DMS79 treated with DMSO at 0.1 percent for 48 hours (cell line): ENCODE data around the gene CCR9.
A peak's percentile ranks its signal among the peaks of the same experiment; 100 is the strongest.

Experiments
- DNase-seq: peaks from one replicate; lab custom pipeline; 2025; lab: John Stamatoyannopoulos, UW

CCR9 gene

DNA sequence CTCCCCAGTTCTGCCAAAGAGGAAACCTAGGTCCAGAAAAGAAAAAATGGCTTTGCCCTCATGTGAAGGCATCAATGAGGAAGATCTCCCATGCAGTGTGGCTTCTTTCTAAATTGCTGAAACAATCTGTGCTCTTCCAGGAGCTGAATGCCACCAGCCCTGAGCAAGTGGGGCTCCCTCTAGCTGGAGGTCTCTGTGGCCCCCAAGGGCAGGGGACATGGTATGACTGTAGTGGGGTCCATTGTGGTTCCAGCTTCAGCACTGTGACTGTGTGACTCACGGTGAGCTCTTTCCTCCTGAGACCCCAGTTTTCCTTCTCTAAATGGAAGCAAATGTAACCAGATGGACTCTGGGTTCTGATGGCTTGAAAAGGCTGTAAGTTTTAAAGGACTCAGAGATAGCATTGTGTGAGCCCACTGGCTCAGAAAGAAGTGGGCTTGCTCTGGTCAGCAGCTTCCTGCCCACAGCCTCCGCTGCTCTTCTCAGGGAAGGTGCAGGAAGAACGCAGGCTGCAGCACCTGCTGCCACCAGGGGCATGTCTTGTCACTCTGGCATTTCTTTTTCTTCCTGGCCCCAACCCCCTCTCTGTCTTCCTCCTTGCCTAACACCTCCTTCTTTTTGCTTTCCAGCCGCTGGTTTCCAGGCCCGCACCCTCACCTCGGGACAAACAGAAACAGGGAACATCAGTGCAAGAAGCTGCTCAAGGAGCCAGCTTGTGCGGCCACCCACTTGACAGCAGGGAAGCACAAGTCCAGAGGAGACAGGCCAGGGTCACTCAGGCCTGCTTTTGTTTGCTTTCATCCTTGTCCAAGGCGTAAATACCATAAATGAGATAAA, 51.1 kb downstream of the CCR9 start:
- DNase-seq: no peak

DNA sequence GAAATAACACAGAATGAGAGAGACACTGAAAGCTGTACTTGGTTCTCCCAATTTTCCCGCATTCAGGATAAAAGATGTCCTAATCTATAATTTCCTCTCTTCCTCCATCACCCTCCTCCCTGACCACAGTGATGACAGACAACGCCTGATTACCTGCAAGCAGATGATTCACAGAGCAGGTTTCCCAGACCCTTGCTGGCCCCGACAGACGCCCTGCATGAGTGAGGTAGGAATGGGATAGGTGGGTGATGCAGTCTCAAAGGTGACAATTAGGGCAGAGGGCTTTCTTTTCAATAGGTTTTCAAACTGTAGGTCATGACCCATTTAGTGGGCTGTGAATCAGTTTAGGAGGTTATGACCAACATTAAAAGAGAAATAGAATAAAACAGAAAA, 51.7 kb downstream of the CCR9 start:
- DNase-seq: no peak

DNA sequence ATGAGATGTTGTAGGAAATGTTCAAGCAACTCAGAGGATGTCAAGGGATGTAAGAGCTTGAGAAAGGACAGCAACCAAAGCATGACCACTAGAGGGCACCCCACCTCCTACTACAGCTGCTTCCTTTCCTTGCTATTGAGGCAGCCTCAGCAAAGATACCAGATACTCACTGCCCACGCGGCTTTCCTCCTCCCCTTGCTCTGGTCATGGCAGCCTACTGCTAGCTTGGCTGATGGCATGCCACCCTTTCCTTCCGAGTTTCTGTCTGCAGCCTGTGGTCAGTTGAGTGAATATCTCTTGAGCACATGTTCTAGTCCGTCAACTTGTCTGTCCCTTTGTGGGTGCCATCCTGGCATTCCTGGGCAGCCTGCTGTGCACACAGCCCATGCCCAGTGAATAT, 52.5 kb downstream of the CCR9 start:
- DNase-seq: peak; percentile 16

- DNase-seq: no peak
These were observed 53.0 kb downstream of the CCR9 start for GRCh38 chr3:45939341-45939771.

DNA sequence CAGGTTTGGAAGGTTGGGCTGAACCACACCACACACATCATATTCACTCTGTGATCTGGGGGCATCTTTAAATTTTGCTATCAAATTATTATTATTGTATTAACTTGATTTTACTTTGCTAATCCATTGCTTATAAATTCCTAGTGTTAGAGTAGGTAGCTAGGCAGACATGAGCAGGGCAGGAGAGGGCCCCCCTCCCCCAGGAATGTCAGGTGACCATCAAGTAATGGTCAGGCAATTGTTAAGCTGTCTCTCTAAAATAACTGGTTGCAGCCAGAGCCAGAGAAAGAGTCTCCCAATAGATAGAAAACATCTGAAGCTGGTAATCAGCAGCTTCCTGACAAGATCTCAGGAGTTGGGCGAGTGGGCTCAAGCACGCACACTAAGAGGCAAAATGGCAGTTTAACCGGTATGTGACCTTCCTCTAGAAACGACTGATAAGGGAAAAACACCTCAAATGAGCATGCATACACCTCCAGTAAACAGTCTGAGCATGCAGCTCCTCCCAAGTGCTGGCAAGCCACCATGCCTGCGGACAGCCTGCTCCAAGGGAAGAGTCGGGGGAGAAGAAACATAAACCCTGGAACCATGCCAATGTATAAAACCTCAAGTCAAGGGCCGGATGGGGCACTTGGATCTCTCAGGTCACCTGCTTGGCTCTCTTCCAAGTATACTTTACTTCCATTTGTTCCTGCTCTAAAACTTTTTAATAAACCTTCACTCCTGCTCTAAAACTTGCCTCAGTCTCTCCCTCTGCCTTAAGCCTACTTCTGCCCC, 53.8 kb downstream of the CCR9 start:
- DNase-seq: peak; percentile 50

GRCh38 chr3:45940781-45941365, 54.5 kb downstream of the CCR9 start:
- DNase-seq: no peak

DNA sequence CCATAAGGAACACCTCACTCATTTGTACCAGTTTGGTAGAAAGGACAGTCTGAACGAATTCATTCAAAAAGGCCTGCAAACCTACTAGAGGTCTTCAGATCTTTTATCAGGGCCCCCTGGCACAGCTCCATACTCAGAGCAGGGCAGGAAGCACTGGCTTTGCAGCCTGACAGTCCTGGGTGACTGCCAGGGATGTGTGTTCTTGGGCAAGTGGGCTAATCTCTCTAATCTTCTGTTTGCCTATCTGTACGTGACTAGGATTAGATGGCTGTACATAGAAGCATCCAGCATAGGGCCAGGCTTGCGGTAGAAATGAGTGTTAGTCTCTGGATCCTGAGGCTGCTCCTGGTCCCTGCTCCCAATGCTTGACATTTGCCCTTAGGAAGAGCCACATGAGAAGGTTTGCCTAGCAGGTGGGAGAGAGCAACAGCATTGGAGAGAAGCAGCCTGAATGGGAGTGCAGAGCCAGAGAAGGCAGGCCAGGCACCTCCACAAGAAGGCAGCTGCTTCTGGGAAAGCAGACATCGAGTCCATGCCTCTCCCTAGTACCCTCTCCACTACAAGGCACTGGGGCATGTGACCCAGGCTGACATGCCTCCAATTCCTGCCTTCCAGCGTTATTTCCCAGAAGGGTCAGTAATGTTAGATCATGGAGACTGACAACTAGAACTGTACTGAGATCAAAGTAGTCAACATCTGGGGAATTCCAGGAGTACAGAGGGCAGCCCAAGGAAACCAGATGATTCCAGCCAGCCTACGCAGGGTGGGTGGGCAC, 55.9 kb downstream of the CCR9 start:
- DNase-seq: no peak

DNA sequence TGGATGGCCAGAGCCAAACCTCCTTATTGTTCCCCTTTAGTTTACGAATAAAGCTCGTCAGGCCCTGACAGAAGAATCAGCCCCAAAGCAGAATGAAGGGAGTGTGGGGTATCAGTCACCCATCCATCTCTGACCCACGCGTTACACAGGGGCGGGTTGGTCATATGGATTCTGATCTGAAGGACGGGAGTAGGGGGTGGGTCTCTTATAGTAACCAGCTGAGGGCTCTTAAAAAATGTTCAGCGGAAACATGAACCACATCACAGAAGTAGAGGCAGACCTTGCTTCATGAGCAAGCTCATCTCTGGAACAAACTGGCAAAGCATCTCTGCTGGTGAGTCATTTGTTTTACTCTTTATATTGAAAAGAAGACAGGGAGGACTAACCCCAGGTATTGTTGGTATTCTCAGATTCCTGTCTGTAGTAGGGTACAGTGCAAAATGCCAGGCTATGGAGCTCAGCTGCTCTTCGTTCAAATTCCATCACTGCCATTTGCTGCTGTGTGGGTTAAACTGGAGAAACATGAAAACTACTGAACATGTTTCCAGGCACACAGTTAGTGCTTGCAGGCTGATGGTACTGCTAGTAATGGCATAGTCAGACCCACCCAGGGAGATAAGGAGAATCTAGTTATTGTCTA, 57.0 kb downstream of the CCR9 start, which contains the start of gene CXCR6:
Gene CXCR6, plus strand, starts transcription at position 258 of the 640 bp plus-strand sequence. CDS start 3,018 bp downstream, outside the sequence.
- DNase-seq: no peak

DNA sequence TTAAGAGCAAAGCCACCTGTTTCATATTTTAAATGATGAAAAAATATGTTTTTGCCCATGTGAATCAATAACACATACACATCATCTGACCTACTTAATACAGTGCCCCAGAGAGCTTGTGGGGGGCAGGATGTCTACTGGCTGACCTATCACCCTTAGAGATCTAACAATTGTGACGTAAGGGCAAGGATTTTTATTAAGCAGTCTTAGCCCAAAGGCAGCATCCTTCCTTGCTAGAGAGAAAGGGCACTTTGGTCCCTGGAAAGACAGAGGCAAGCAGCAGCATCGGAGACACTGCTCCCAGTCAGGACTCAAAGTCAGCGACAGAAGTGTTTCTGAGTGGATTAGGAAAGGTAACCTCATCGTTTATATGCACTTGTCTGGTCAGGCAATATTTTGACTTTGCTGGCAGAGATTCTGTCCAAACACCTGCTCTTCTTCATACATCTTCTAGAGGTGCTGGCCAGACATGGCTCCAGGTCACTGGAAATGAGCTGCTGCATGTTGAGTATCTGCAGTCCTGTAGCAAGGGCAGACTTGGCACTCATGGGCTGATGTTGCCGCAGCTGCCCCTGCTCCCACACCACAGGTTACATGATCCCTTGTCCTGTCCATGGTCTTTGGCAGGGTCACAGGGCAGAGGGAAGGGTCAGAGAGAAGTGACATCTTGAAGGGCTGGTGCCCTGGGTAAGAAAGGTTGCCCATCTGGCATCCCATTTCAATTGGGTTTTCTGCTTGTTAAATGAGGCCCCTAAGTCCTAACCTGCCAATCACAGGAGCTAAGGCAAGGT, 58.7 kb downstream of the CCR9 start:
- DNase-seq: no peak

DNA sequence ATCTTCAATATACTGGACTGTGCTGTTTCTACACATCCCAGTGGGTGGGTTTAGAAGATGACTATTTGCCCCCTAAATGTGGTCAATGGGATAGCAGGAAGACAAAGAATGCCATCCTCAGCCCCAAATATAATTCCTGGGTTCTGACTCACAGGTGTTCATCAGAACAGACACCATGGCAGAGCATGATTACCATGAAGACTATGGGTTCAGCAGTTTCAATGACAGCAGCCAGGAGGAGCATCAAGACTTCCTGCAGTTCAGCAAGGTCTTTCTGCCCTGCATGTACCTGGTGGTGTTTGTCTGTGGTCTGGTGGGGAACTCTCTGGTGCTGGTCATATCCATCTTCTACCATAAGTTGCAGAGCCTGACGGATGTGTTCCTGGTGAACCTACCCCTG, 60.0 kb downstream of the CCR9 start:
- DNase-seq: no peak

- no peak for DNase-seq
These were observed 60.5 kb downstream of the CCR9 start for GRCh38 chr3:45946875-45947274.

DNA sequence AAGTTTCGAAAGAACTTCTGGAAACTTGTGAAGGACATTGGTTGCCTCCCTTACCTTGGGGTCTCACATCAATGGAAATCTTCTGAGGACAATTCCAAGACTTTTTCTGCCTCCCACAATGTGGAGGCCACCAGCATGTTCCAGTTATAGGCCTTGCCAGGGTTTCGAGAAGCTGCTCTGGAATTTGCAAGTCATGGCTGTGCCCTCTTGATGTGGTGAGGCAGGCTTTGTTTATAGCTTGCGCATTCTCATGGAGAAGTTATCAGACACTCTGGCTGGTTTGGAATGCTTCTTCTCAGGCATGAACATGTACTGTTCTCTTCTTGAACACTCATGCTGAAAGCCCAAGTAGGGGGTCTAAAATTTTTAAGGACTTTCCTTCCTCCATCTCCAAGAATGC, 61.0 kb downstream of the CCR9 start:
- DNase-seq: no peak

DNA sequence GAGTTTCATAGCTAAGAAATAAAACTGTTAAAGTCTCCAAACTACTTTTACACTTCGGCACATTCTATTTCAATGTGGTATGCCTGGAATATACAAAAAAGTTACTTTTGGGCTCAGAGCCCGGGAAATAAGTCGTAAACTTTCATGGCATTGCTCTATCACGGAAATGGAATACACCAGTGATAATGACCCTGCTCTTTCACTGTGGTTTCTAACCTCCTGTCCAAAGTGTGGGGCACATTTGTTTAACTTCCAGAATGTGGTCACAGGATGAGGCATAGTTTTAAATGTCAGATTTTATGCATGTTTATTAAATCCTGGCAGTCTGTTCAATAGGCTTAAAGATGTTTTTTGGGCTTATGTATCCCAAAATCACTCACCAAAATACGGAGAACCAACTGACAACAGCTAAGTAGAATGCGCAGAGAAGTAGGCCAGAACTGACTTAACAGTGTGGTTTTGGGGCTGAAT, 62.0 kb downstream of the CCR9 start:
- no peak for DNase-seq

DNA sequence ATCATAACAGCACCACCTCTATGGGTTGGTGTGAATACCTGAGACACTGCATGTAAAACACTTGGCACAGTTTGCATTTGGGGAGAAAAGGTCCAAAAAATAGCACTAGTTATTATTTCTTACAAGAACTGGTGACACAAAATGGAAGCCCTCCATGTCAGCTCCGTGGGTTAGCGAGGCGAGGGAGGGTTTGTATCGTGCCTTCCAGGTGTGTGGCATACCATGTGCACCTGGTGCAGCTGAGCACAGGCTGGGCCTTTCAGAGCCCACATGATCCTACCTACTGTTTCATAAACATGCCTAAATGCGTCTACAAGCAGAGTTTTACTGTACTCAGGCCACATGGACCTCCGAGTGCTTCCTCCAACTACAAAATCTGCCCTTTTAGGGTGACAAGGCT, 62.5 kb downstream of the CCR9 start:
- DNase-seq: no peak

GRCh38 chr3:45949432-45949831, 63.1 kb downstream of the CCR9 start:
- no peak for DNase-seq

DNA sequence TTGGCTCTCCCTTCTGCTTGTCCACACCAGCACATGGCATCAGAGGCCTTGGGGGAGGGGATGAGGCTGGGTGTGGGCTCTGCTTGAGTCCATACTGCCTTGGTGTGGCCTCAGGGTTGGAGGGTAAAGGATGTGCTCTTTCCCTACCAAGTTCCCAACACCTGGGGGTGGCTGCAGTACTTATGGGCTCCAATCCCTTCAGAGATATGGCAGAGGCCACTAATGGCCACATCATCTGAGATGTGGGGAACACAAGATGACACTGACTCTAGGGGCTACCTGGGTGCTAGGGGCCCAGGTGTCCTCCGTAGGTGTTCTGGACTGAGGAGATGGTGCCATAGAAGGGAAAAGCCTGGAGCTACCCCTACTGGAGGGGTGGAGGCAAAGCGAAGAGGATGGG, 63.8 kb downstream of the CCR9 start:
- DNase-seq: no peak

DNA sequence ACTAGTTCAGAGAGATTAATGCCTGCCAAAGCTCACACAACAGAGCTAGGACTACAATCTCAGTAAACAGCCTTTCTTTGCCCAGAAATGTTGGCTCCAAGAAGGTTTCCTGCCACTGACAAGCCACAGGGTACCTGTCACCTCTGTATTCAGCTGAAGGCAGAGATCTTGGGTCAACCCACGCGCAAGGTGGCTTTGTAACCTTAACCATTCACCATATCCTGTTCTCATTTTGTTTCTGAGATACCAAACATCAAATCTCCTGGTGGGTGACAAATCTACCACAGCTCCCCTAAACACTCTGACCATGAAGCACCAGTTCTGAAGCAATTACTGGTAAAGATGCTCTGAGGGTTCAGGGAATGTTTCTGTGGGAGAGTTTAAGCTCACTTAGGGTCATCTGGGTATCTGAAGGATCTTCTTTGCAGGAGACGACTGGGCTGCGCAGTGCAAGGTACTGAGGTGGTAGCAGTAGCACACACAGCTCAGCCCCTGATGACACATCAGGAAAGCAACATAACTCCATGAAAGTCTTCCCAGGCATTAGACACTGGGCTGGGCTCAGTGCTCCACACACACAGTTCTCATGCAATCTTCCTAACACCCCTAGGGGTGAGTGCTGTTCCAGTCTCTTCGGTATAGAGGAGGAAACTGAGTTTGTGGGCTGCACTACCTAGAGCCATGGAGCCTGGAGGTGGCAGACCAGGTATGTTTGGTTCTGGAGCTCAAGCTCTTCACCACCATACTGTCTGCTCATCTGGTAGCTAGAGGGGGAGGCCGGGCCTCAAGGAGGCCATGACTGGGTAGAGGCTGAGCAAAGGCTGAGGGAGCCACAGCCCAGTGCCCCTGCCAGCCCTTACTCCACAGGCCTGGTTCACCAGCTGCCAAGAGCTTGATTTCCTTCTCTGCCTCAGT, 64.6 kb downstream of the CCR9 start:
- DNase-seq: no peak

DNA sequence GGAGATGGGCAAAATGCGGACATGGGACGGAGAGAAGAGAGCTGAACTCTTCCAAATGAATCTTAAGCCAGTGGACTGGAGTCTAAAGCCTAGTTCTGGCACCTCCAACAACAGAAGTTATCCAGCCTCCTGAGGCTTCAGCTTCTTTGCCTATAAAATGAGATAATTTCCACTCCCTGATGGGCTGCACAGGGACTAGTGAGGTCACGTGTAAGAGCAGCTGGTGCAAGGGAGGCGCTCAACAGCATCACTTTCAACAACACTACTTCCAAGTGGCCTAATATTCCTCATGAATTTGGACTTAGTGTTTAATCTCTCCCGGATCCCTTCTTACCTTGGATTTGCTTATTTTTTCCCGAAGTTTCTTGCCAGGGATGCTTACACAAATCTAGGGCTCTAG, 65.6 kb downstream of the CCR9 start:
- no peak for DNase-seq

- no peak for DNase-seq
These were observed 66.1 kb downstream of the CCR9 start for GRCh38 chr3:45952456-45952855.
